ENCODE data around the gene BACE2.

BACE2 gene

DNA sequence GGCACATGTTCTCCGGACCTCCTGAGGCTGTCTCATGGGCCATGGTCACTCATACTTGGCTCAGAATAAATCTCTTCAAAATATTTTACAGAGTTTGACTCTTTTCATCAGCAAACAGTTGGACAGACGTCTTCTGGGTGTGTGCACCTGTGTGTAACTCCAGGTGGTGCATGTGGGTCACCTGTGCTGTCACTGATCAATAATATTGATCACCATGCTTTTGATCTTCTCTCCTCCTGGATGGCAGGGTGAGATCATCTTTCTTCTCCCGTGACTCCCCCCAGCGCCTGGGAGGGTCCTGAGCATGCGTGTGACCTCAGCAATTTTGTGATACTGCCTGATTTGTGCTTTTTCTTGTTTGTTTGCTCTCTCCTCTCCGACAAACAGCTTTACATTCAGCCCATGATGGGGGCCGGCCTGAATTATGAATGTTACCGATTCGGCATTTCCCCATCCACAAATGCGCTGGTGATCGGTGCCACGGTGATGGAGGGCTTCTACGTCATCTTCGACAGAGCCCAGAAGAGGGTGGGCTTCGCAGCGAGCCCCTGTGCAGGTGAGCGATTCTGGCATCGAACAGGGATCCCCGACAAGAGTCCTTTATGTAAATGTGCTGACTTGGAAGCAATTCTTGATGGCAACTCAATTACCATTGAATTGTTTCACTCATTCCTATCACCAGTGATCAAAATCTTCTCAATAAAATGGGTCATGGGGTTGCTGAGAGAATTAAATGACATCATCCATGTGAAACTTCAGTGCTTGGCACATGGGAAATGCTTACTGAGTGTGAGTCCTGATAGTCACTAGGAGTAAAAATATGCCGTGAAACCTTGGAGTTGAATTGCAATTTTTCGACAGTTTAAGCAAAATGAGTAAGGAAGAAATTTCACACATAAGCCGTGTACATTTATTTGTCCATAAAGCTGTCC, 89.1 kb downstream of the BACE2 start:
- Mint-ChIP-seq H3K27ac (no peak overlapping the region), H3K27me3 (ENCODE audit: low read depth) (no peaks in the 10 kb centered on the region), H3K36me3 (ENCODE audit: low read depth) (no peaks in the 10 kb centered on the region), H3K4me3 (no peak overlapping the region), H3K9me3 (peaks cover 18% of the 10 kb centered on the region), H3K4me1 (ENCODE audit: low read depth) (peaks cover 2% of the 10 kb centered on the region)

GRCh38 chr21:41258617-41259016, 90.7 kb downstream of the BACE2 start:
- Mint-ChIP-seq H3K36me3 (ENCODE audit: low read depth) (no peaks in the 10 kb centered on the region), H3K9me3 (peaks cover 18% of the 10 kb centered on the region), H3K4me3 (no peak overlapping the region), H3K4me1 (ENCODE audit: low read depth) (peaks cover 2% of the 10 kb centered on the region), H3K27me3 (ENCODE audit: low read depth) (peaks cover 3% of the 10 kb centered on the region), H3K27ac (no peak overlapping the region)

- Mint-ChIP-seq H3K27ac (no peak overlapping the region), H3K9me3 (peaks cover 10% of the 10 kb centered on the region), H3K27me3 (ENCODE audit: low read depth) (peaks cover 10% of the 10 kb centered on the region), H3K36me3 (ENCODE audit: low read depth) (no peaks in the 10 kb centered on the region), H3K4me1 (ENCODE audit: low read depth) (no peaks in the 10 kb centered on the region), H3K4me3 (no peak overlapping the region)
Observed at GRCh38 chr21:41260428-41260827, 92.5 kb downstream of the BACE2 start.

DNA sequence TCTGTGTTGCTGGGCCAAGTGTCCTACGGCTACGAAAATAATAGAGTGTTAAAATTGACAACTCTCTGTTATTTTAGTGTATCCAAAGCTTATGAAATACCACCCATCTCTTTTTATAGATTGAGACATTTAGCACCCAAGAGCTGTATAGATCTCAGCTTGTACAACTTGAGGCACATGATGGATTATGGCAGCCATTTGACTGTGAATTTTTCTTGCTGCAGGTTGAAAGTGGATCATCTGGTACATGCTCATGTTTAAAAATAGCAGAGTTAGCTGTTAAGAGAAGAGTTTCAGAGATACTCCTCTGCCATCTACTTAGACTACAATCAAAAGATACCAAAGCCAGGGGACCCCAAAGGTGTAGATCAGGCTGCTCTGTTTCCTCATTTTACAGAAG, 99.4 kb downstream of the BACE2 start:
- Mint-ChIP-seq H3K27me3 (ENCODE audit: low read depth) (peaks cover 12% of the 10 kb centered on the region), H3K4me1 (ENCODE audit: low read depth) (no peaks in the 10 kb centered on the region), H3K4me3 (no peak overlapping the region), H3K9me3 (peaks cover 6% of the 10 kb centered on the region), H3K27ac (no peak overlapping the region), H3K36me3 (ENCODE audit: low read depth) (no peaks in the 10 kb centered on the region)

GRCh38 chr21:41269535-41269934, 101.6 kb downstream of the BACE2 start:
- no peak overlapping the region for H3K27ac Mint-ChIP-seq
- no peaks in the 10 kb centered on the region for H3K36me3 Mint-ChIP-seq (ENCODE audit: low read depth)
- H3K4me1 Mint-ChIP-seq (ENCODE audit: low read depth) = no peaks in the 10 kb centered on the region
- H3K9me3 Mint-ChIP-seq = peaks cover 13% of the 10 kb centered on the region
- no peak overlapping the region for H3K4me3 Mint-ChIP-seq
- peaks cover 10% of the 10 kb centered on the region for H3K27me3 Mint-ChIP-seq (ENCODE audit: low read depth)

DNA sequence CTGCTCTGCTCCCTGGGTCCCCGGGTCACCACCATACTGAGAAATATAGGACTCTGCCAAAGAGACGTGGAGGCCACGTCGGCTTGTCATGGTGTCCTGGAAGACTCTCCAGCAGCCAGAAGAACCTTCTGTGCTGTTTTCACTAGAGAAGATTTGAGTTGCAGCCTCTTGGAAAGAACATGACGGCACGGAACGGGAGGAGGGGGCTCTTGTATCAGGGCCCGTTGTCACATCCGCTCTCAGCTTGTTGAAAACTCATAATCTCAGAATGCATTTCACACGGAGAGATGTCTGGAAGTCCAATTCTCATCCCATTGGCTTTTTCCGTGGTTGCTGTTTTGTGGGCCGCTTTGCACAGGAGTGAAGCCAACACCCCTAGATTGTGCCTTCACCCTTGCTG, 109.2 kb downstream of the BACE2 start:
- Mint-ChIP-seq H3K4me1 (ENCODE audit: low read depth) (no peaks in the 10 kb centered on the region), H3K27me3 (ENCODE audit: low read depth) (peaks cover 14% of the 10 kb centered on the region), H3K9me3 (peaks cover 8% of the 10 kb centered on the region), H3K27ac (no peak overlapping the region), H3K36me3 (ENCODE audit: low read depth) (no peaks in the 10 kb centered on the region), H3K4me3 (no peak overlapping the region)

DNA sequence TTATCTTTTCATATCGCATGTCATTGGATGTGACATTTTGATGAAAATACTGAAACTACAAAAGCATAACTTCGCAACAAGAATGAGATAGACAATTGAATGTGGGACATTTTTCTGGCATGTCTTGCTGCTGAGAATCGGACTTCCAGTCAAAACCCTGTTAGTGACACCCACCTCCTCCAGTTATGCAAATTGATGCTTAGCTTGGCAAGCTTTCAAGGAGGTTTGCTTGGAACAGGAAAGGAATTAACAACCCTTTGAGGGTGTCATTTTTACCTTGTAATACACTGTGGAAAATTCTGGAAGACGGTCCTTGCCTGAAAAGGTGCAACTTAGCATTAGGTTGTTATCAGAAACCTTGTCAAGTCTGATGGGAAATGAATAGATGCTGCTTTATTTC, 109.9 kb downstream of the BACE2 start:
- Mint-ChIP-seq H3K36me3 (ENCODE audit: low read depth) (no peaks in the 10 kb centered on the region), H3K9me3 (peaks cover 1% of the 10 kb centered on the region), H3K4me3 (no peak overlapping the region), H3K27ac (no peak overlapping the region), H3K4me1 (ENCODE audit: low read depth) (no peaks in the 10 kb centered on the region), H3K27me3 (ENCODE audit: low read depth) (peaks cover 8% of the 10 kb centered on the region)

DNA sequence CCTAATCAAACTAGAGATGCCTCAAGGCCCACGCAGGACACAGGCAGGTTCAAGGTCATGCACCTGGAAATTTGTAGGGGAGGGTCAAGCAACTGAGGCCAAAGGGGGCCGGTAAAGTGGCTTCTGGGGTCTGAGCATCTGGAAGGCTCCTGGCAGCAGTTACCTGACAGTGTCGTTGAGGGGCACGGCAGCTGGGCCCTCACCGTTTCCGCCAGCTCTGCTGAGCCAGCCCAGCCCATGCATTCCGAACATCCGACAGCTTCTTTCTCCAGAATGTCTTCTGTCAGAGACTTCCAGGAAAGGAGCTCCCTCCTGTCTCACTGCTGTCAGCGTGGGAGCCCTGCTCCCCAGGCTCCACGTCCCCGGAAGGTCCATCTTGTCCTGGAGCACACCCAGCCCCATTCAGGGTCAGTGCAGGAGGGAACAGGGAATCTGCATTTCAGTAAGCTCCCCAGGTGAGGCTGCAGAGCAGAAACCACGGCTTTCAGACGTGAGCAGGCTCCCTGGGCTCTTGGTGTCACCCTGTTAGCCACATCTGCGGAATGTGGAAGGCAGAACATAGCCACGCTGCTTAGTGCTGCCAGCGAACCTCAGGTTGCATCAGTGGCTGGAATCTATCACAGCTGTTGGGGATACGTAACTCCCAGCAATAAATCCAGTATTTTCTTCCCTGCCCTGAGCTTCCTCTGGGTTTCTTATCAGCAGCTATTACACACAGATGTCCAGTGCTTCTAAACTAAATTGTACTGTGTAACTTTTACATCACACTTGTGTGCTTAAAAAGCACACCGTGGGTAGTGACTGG, 112.4 kb downstream of the BACE2 start:
- Mint-ChIP-seq H3K36me3 (ENCODE audit: low read depth) (no peaks in the 10 kb centered on the region), H3K4me3 (no peak overlapping the region), H3K4me1 (ENCODE audit: low read depth) (no peaks in the 10 kb centered on the region), H3K9me3 (no peaks in the 10 kb centered on the region), H3K27ac (no peak overlapping the region), H3K27me3 (ENCODE audit: low read depth) (peaks cover 17% of the 10 kb centered on the region)

GRCh38 chr21:41282412-41282811, 114.5 kb downstream of the BACE2 start:
- Mint-ChIP-seq H3K27ac (no peak overlapping the region), H3K36me3 (ENCODE audit: low read depth) (no peaks in the 10 kb centered on the region), H3K27me3 (ENCODE audit: low read depth) (peaks cover 17% of the 10 kb centered on the region), H3K4me1 (ENCODE audit: low read depth) (no peaks in the 10 kb centered on the region), H3K9me3 (no peaks in the 10 kb centered on the region), H3K4me3 (no peak overlapping the region)

GRCh38 chr21:41283211-41283818, 115.4 kb downstream of the BACE2 start:
- Mint-ChIP-seq H3K4me3 (no peak overlapping the region), H3K9me3 (no peaks in the 10 kb centered on the region), H3K27me3 (ENCODE audit: low read depth) (peaks cover 17% of the 10 kb centered on the region), H3K36me3 (ENCODE audit: low read depth) (no peaks in the 10 kb centered on the region), H3K4me1 (ENCODE audit: low read depth) (no peaks in the 10 kb centered on the region), H3K27ac (no peak overlapping the region)

DNA sequence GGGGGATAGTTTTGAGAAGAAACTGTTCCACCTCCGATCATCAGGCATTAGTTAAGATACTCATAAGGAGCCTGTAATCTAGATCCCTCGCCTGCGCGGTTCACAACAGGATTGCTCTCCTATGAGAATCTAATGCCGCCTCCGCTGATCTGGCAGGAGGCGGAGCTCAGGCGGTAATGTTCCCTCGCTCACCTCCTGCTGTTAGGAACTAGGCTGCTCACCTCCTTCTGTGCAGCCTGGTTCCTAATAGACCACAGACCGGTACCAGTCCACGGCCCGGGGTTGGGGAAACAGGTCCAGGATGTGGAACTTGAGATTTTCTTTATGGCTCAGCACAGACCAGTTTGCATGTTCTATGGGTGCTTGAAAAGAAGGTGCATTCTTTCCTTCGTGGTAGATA, 121.5 kb downstream of the BACE2 start:
- Mint-ChIP-seq H3K27ac (no peak overlapping the region), H3K4me3 (no peak overlapping the region), H3K9me3 (no peaks in the 10 kb centered on the region), H3K36me3 (ENCODE audit: low read depth) (no peaks in the 10 kb centered on the region), H3K27me3 (ENCODE audit: low read depth) (peaks cover 34% of the 10 kb centered on the region), H3K4me1 (ENCODE audit: low read depth) (peaks cover 3% of the 10 kb centered on the region)

DNA sequence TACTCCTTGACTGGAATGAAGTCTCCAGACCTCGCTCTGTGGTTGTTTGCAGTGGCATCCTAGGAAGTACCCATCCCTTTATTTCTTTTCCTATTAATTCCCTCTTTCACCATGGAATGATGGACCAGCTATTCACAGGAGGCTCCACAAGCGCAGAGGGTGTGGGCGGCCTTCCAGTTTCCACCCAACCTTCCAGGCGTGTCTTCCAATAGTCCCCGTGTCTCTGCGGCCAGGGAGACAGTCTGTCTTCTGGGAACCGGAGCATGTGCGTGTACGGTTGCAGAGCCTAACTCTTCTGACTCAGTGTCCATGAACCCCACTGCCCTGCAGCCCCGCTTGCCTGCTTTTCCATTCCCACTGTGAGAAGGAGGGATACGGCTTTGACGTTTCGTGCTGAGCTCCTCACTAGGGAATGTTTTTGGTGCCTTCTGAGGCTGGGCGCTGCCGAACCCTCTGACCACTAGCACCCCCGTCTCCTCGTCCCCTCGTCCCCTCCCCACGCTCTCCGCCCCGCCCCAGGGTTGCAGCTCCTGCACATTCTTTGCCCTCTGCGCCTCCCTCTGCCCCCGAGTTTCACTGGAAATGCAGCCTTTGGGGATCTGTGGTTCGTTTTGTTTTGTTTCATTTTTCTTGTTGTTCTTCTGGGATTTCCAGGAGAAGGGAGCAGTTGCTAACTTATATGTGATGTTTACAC, 122.3 kb downstream of the BACE2 start:
- Mint-ChIP-seq H3K4me1 (ENCODE audit: low read depth) (peaks cover 3% of the 10 kb centered on the region), H3K4me3 (no peak overlapping the region), H3K36me3 (ENCODE audit: low read depth) (no peaks in the 10 kb centered on the region), H3K9me3 (no peaks in the 10 kb centered on the region), H3K27me3 (ENCODE audit: low read depth) (peaks cover 34% of the 10 kb centered on the region), H3K27ac (no peak overlapping the region)

DNA sequence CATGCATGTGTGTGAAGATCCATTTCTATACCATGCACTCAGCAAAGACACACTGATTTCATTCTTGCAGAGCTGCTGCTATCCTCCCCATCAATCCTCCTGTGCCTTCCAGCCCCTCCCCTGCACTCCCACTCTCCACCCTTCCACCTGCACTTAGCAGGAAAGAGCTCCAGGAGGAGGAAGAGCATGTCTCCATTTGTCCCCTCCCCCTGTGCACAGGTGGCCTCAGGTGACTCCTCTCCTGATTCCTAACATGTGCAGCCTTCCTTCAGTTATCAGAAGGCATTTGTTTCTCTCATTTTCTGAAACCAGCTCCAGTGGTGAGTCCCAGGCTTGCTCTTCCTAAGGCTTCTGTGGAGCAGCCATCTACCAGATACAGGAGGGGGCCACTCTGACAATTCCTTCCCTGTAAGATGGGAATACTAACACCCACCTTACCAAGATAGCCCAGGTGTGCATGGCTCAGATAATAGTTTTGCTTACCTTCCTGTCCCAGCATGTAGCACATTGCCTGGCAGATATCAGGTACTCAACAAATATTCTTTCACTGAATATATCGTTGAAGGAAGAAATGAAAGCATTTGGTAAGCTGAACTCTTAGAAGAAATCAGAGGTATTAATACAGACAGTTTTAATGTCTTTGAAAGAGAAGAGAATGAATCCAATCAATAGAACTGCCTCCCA, 126.7 kb downstream of the BACE2 start:
- Mint-ChIP-seq H3K27me3 (ENCODE audit: low read depth) (peaks cover 36% of the 10 kb centered on the region), H3K4me3 (no peak overlapping the region), H3K4me1 (ENCODE audit: low read depth) (peaks cover 3% of the 10 kb centered on the region), H3K27ac (no peak overlapping the region), H3K36me3 (ENCODE audit: low read depth) (no peaks in the 10 kb centered on the region), H3K9me3 (peaks cover 5% of the 10 kb centered on the region)

Data from T-helper 1 cell treated with Interleukin-12 subunit alpha and Interleukin-12 subunit beta and Interleukin-4 antibody, amounts not matched to agents 30 μg/mL and 1 μg/mL, for 36 hours (primary cell).